ENCODE results near the gene KAZN. TPM values are rescaled to one million over a fixed set of nuclear protein-coding genes. Genes with fewer than 3 reads are reported as not detected.

Gene KAZN
- total RNA-seq, 8 experiments from 2014 or later = 16.9 to 31.4 (median 21.4) TPM

GRCh38 chr1:14880456-14881316 is 282.2 kb downstream of the KAZN start:
- WGBS, 10 experiments = 18 to 100% (median 81%) methylated on average over 1 to 6 of the region's 7 CpGs; no CpG with 5 or more reads in 1 of the 10 experiments
- ATAC-seq (replicated peaks in 6 of 8) = peak in 5 of 8 experiments; percentile 45 to 88 (median 75)
- Histone ChIP-seq H3K27ac (no peak overlapping the region), H3K4me1 (replicated peaks in 1 of 2) (peaks cover 15 to 27% of the 10 kb centered on the region in 2 donors), H3K4me3 (no peak overlapping the region)
- in situ Hi-C loops (cut with MboI; ENCODE audit: low pct_unique_long_range_greater_than_20kb in 2 of 9, low sequenced_read_pairs in 9 of 9, unreplicated experiment in 9 of 9) = no loop called here

- Histone ChIP-seq H3K4me3 (no peak overlapping the region), H3K27ac (no peak overlapping the region), H3K4me1 (replicated peaks in 1 of 2) (peaks cover 15 to 24% of the 10 kb centered on the region in 2 donors)
- peak in 3 of 8 experiments; percentile 45 to 83 (median 83) for ATAC-seq (replicated peaks in 6 of 8)
- in situ Hi-C loops (cut with MboI; ENCODE audit: low pct_unique_long_range_greater_than_20kb in 2 of 9, low sequenced_read_pairs in 9 of 9, unreplicated experiment in 9 of 9) = no loop called here
- whole genome bisulfite sequencing, 10 experiments = 0 to 100% (median 91%) methylated on average over 1 to 9 of the region's 9 CpGs
These were observed 283.5 kb downstream of the KAZN start for GRCh38 chr1:14881775-14882672.

GRCh38 chr1:14884614-14885175 is 286.2 kb downstream of the KAZN start:
- Histone ChIP-seq H3K4me1 (replicated peaks in 1 of 2) (peaks cover 28 to 42% of the 10 kb centered on the region in 2 donors), H3K27ac (no peak overlapping the region), H3K4me3 (no peak overlapping the region)
- WGBS, 10 experiments = 0 to 100% (median 84%) methylated on average over 1 to 15 of the region's 15 CpGs
- in situ Hi-C loops (cut with MboI; ENCODE audit: low pct_unique_long_range_greater_than_20kb in 2 of 9, low sequenced_read_pairs in 9 of 9, unreplicated experiment in 9 of 9) = no loop called here
- ATAC-seq (replicated peaks in 6 of 8) = peak in 1 of 8 experiments; percentile 79

GRCh38 chr1:14887044-14887566 is 288.6 kb downstream of the KAZN start:
- WGBS, 10 experiments = 40 to 100% (median 93%) methylated on average over 2 to 5 of the region's 5 CpGs
- no peak for ATAC-seq (replicated peaks in 6 of 8)
- Histone ChIP-seq H3K4me3 (no peak overlapping the region), H3K4me1 (replicated peaks in 1 of 2) (peaks cover 19 to 38% of the 10 kb centered on the region in 2 donors), H3K27ac (peak overlapping the region; percentile 5 to 89)
- in situ Hi-C loops (cut with MboI; ENCODE audit: low pct_unique_long_range_greater_than_20kb in 2 of 9, low sequenced_read_pairs in 9 of 9, unreplicated experiment in 9 of 9) = no loop called here

GRCh38 chr1:14887764-14888350 is 289.4 kb downstream of the KAZN start:
- H3K4me1 ChIP-seq (replicated peaks in 1 of 2) = peaks cover 19 to 38% of the 10 kb centered on the region in 2 donors
- in situ Hi-C loops (cut with MboI; ENCODE audit: low pct_unique_long_range_greater_than_20kb in 2 of 9, low sequenced_read_pairs in 9 of 9, unreplicated experiment in 9 of 9) = no loop called here
- peak overlapping the region; percentile 56 to 89 for H3K27ac ChIP-seq
- peak in 5 of 8 experiments; percentile 90 to 96 (median 93) for ATAC-seq (replicated peaks in 6 of 8)
- H3K4me3 ChIP-seq = no peak overlapping the region
- WGBS, 10 experiments = 0 to 100% (median 64%) methylated on average over 1 to 12 of the region's 13 CpGs; no CpG with 5 or more reads in 1 of the 10 experiments

- Histone ChIP-seq H3K27ac (peak overlapping the region; percentile 56 to 89), H3K4me3 (no peak overlapping the region), H3K4me1 (replicated peaks in 1 of 2) (peaks cover 22 to 39% of the 10 kb centered on the region in 2 donors)
- ATAC-seq (replicated peaks in 6 of 8) = peak in 3 of 8 experiments; percentile 14 to 68 (median 44)
- in situ Hi-C loops (cut with MboI; ENCODE audit: low pct_unique_long_range_greater_than_20kb in 2 of 9, low sequenced_read_pairs in 9 of 9, unreplicated experiment in 9 of 9) = no loop called here
- WGBS, 10 experiments = 25 to 100% (median 75%) methylated on average over 1 to 10 of the region's 10 CpGs
These were observed 289.9 kb downstream of the KAZN start for GRCh38 chr1:14888374-14888773.

GRCh38 chr1:14889825-14890440 is 291.4 kb downstream of the KAZN start:
- WGBS, 10 experiments = 63 to 93% (median 89%) methylated on average over 2 to 13 of the region's 13 CpGs; no CpG with 5 or more reads in 1 of the 10 experiments
- in situ Hi-C loops (cut with MboI; ENCODE audit: low pct_unique_long_range_greater_than_20kb in 2 of 9, low sequenced_read_pairs in 9 of 9, unreplicated experiment in 9 of 9) = no loop called here
- H3K27ac ChIP-seq = no peak overlapping the region
- H3K4me3 ChIP-seq = no peak overlapping the region
- ATAC-seq (replicated peaks in 6 of 8) = no peak
- H3K4me1 ChIP-seq (replicated peaks in 1 of 2) = peaks cover 36 to 37% of the 10 kb centered on the region in 2 donors

- Histone ChIP-seq H3K4me3 (no peak overlapping the region), H3K4me1 (replicated peaks in 1 of 2) (peaks cover 40 to 41% of the 10 kb centered on the region in 2 donors), H3K27ac (no peak overlapping the region)
- in situ Hi-C loops (cut with MboI; ENCODE audit: low pct_unique_long_range_greater_than_20kb in 2 of 9, low sequenced_read_pairs in 9 of 9, unreplicated experiment in 9 of 9) = no loop called here
- no peak for ATAC-seq (replicated peaks in 6 of 8)
- WGBS, 10 experiments = 63 to 100% (median 84%) methylated on average over 1 to 3 of the region's 4 CpGs; no CpG with 5 or more reads in 4 of the 10 experiments
These were observed 293.5 kb downstream of the KAZN start for GRCh38 chr1:14891991-14892390.

- ATAC-seq (replicated peaks in 6 of 8) = peak; percentile 45 to 95 (median 74)
- WGBS, 10 experiments = 0 to 80% (median 35%) methylated on average over 1 to 10 of the region's 11 CpGs; no CpG with 5 or more reads in 1 of the 10 experiments
- peaks cover 17 to 25% of the 10 kb centered on the region in 2 donors for H3K4me1 ChIP-seq (replicated peaks in 1 of 2)
- H3K27ac ChIP-seq = peak overlapping the region in 1 of 2 donors; percentile 6
- in situ Hi-C loops (cut with MboI; ENCODE audit: low pct_unique_long_range_greater_than_20kb in 2 of 9, low sequenced_read_pairs in 9 of 9, unreplicated experiment in 9 of 9) = no loop called here
- no peak overlapping the region for H3K4me3 ChIP-seq
These were observed 296.5 kb downstream of the KAZN start for GRCh38 chr1:14894811-14895560.

- Histone ChIP-seq H3K27ac (peak overlapping the region in 1 of 2 donors; percentile 6), H3K4me1 (replicated peaks in 1 of 2) (peaks cover 16 to 25% of the 10 kb centered on the region in 2 donors), H3K4me3 (no peak overlapping the region)
- WGBS, 10 experiments = 79 to 100% (median 95%) methylated on average over 1 to 4 of the region's 4 CpGs; no CpG with 5 or more reads in 2 of the 10 experiments
- in situ Hi-C loops (cut with MboI; ENCODE audit: low pct_unique_long_range_greater_than_20kb in 2 of 9, low sequenced_read_pairs in 9 of 9, unreplicated experiment in 9 of 9) = no loop called here
- ATAC-seq (replicated peaks in 6 of 8) = no peak
These were observed 297.2 kb downstream of the KAZN start for GRCh38 chr1:14895727-14896126.

GRCh38 chr1:14896381-14897079 is 298.0 kb downstream of the KAZN start:
- peaks cover 14 to 25% of the 10 kb centered on the region in 2 donors for H3K4me1 ChIP-seq (replicated peaks in 1 of 2)
- 72 to 100% (median 84%) methylated on average over 1 to 3 of the region's 3 CpGs; no CpG with 5 or more reads in 2 of the 10 experiments for WGBS, 10 experiments
- no peak overlapping the region for H3K4me3 ChIP-seq
- in situ Hi-C loops (cut with MboI; ENCODE audit: low pct_unique_long_range_greater_than_20kb in 2 of 9, low sequenced_read_pairs in 9 of 9, unreplicated experiment in 9 of 9) = no loop called here
- H3K27ac ChIP-seq = no peak overlapping the region
- ATAC-seq (replicated peaks in 6 of 8) = no peak
